Adrenal gland (tissue), 5 donors: ENCODE results near the gene RIMBP2.

Experiments used
- POLR2A ChIP-seq, 2 donors: fragments of 450-650 bp; IDR thresholded peaks; one replicate each; pipeline ENCODE4 v1.6.1; 2017; ENCODE audit warnings: antibody characterized with exemption in 2 of 2, mild to moderate bottlenecking in 2 of 2, moderate library complexity in 1 of 2
- TF ChIP-seq, protein P1 (sequence below), 6 experiments: fragments of 450-650 bp in 4 of 6; fragments of 200-600 bp in 2 of 6; sonication (generic) in 1 of 6; IDR thresholded peaks; 1 replicate in 5 of 6; 2 replicates in 1 of 6; pipeline versions ENCODE4 v1.5.1 to v1.8.0; 2016 to 2021; ENCODE audit warnings: antibody characterized with exemption in 6 of 6, mild to moderate bottlenecking in 2 of 6, moderate library complexity in 1 of 6
- donor health status: DM: no; HTN: no; CAD: no.

- TF ChIP-seq, protein P1, sequence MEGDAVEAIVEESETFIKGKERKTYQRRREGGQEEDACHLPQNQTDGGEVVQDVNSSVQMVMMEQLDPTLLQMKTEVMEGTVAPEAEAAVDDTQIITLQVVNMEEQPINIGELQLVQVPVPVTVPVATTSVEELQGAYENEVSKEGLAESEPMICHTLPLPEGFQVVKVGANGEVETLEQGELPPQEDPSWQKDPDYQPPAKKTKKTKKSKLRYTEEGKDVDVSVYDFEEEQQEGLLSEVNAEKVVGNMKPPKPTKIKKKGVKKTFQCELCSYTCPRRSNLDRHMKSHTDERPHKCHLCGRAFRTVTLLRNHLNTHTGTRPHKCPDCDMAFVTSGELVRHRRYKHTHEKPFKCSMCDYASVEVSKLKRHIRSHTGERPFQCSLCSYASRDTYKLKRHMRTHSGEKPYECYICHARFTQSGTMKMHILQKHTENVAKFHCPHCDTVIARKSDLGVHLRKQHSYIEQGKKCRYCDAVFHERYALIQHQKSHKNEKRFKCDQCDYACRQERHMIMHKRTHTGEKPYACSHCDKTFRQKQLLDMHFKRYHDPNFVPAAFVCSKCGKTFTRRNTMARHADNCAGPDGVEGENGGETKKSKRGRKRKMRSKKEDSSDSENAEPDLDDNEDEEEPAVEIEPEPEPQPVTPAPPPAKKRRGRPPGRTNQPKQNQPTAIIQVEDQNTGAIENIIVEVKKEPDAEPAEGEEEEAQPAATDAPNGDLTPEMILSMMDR (IDR thresholded peaks at IDR 0.05), result no peak
- TF ChIP-seq POLR2A (IDR thresholded peaks at IDR 0.05), result no peak
Measured at GRCh38 chr12:130461447-130461815, 254.7 kb downstream of the RIMBP2 start.
